Measurements from ENCODE around the gene SGCD.

SGCD gene

GRCh38 chr5:156695774-156696173 is 368.8 kb downstream of the SGCD start:
- no peak for DNase-seq (ENCODE audit: low read depth)

DNA sequence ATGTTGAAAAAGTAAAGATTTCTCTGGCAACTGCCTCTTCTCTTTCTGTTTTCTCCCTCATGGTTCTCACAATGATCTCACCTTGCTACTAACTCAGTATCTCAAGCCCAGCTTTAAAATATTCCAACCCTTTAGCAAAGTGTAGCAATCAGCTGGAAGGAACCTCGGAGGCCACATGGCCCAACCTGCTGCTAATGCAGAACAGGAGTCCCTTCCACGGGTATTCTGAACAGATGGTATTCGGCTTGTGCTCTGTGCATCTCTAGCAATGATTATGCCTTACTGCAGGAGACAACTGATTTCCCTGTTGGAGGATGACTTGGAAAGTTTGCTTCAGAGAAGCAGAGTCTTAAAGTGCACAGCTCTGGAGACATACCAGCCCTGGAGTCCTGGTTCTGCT is 371.4 kb downstream of the SGCD start:
- DNase-seq (ENCODE audit: low read depth) = no peak

DNA sequence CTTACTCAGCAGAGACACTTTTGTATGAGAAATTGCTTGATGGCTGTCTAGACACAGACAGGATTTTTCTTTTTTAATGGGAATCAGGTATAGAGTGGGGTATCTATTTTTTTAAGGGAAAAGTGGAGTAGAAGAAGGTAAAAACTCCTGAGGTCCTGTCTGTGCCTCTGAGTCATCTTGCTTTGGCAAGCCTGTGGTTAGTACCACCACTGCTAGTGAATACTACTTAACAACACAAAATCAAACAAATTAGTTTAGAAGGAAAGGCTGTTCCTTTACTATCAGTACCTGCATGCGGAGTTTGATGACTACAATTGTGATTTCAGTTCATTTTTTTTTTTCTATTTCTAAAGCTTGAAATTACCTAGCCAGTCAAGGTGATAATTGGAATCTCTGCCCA is 372.2 kb downstream of the SGCD start:
- no peak for DNase-seq (ENCODE audit: low read depth)

GRCh38 chr5:156704139-156704538 is 377.2 kb downstream of the SGCD start:
- DNase-seq (ENCODE audit: low read depth) = no peak

- no peak for DNase-seq (ENCODE audit: low read depth)
These were observed 379.7 kb downstream of the SGCD start for GRCh38 chr5:156706631-156707030.

GRCh38 chr5:156707750-156708149 is 380.8 kb downstream of the SGCD start:
- DNase-seq (ENCODE audit: low read depth) = no peak

DNA sequence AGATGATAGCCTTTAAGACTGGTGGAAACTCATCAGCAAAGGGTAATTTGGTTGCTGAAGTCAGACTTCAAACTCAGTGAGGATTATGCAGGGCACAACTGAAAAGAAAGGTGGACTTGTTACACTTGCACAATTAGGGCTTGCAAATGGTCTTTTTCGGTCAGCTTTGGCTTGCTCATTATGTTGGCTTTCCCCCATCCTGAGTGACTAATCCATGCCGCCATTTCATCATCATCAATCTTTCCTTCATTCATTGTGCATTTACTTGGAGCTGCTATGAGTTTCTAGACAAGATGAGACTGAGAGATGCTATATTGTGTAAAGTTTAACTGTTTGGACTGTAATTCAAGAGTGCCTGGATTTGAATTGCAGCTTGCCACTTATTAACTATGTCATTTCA is 388.3 kb downstream of the SGCD start:
- no peak for DNase-seq (ENCODE audit: low read depth)

GRCh38 chr5:156716591-156717380 is 389.8 kb downstream of the SGCD start:
- no peak for DNase-seq (ENCODE audit: low read depth)

- DNase-seq (ENCODE audit: low read depth) = no peak
These were observed 392.0 kb downstream of the SGCD start for GRCh38 chr5:156718985-156719384.

GRCh38 chr5:156722358-156722757 is 395.4 kb downstream of the SGCD start:
- no peak for DNase-seq (ENCODE audit: low read depth)

DNA sequence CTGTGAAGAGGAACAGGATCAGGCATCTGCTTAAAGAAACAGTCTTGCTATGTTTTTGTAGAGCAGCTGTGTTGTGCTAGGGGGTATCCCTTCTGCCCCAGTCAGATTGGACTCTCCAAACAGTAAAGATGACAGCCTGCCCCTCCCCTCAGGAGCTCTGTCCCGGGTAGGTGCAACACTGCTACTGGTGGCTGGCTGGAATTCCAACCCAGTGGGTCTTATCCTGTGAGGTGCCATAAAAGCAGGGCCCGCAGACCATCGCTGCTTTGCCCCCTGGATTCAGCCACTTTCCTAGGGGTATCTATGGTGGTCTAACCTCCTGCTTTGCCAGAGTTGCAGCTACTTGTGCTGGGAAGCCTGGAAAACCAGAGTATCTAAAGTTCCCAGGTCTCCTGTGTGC is 408.5 kb downstream of the SGCD start:
- no peak for DNase-seq (ENCODE audit: low read depth)

- no peak for DNase-seq (ENCODE audit: low read depth)
These were observed 414.6 kb downstream of the SGCD start for GRCh38 chr5:156741516-156741915.

- no peak for DNase-seq (ENCODE audit: low read depth)
These were observed 426.9 kb downstream of the SGCD start for GRCh38 chr5:156753846-156754245.

DNA sequence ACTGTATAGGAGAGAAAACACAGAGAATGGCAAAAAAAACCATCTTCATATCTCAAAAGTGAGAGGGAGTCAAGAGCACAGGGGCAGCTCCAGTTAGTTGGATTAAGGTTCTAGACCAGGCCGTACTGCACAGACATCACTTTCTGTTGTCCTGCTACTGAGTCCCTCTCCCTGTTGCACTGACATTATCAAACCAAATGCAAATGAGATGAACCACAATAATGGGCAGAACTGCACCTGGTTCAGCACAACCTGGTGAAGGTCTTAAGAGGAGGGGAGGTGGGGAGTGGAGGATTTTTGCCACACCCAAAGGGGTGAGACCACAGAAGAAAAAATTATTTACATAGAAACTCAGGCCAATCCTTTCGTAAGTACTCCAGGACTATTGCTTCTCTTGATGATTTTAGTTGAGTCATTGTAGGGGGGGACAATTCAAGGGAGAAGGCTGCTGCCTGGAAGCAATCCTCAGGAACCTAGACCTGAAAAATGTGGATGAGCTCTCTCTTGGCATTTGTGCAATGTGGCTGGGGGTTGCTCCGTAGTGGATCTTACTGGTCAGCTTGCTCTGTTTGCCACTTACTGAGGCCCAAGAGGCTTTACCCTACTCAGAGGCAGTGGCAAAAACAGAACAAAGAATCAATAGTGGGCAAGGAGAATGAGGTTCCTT is 428.6 kb downstream of the SGCD start:
- no peak for DNase-seq (ENCODE audit: low read depth)

- no peak for DNase-seq (ENCODE audit: low read depth)
These were observed 431.2 kb downstream of the SGCD start for GRCh38 chr5:156758011-156758791.

DNA sequence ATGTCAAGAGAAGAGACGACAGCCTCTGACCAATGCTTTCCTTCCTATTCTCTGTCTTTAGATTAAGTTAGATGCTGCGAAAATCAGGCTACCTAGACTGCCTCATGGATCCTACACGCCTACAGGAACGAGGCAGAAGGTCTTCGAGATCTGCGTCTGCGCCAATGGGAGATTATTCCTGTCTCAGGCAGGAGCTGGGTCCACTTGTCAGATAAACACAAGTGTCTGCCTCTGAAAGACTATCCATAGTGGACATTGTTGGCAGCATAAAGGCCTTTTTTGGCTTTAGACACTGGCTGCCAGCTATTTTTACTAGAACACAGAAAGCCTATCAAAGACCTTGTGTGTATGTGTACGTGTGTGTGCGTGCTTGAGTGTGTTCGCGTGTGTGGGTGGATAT is 432.2 kb downstream of the SGCD start:
- no peak for DNase-seq (ENCODE audit: low read depth)

DNA sequence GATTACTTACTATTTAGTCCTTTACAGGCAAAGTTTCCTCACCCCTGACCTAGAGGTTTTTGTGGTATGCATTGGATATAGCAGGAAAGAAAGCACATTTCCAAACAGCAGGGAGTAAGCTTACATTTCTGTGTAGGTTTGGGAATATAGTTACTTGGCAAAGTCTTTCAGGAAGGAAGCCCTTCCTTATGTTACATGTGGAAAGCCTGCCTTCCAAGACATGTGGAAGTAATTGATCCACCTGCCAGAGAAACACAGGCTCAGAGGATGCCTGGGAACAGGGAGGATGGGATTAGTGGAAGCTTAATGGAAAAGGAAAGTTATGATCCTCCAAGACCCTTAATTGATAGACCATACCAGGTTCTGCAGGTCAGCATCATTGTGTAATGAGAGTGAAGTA is 435.8 kb downstream of the SGCD start:
- no peak for DNase-seq (ENCODE audit: low read depth)

GRCh38 chr5:156764176-156764971 is 437.4 kb downstream of the SGCD start:
- no peak for DNase-seq (ENCODE audit: low read depth)

DNA sequence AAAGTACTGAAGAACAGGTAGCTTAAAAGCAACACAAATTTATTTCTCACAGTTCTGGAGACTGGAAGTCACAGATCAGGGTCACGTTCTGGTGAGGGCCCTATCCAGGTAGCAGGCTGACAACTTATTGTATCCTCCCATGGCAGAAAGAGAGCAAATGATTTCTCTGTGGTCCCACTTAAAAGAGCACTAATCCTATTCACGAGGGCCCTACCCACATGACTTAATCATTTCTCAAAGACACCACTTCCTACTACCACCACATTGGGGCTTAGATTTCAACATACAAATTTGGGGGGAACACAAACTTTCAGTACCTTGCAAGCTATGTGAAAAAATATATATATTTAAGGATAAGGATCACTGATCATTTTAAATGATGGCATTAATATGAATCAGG is 447.3 kb downstream of the SGCD start:
- no peak for DNase-seq (ENCODE audit: low read depth)

- DNase-seq (ENCODE audit: low read depth) = no peak
These were observed 451.3 kb downstream of the SGCD start for GRCh38 chr5:156778139-156778706.

GRCh38 chr5:156778752-156779151 is 451.8 kb downstream of the SGCD start:
- DNase-seq (ENCODE audit: low read depth) = no peak

GRCh38 chr5:156779436-156779835 is 452.5 kb downstream of the SGCD start:
- no peak for DNase-seq (ENCODE audit: low read depth)

Data from T follicular helper cell (primary cell).